GM10847 (cell line): ENCODE measurements around the gene NSMCE1.

Experiments used
- POLR2A ChIP-seq: IDR thresholded peaks from 2 replicates; pipeline ENCODE4 v1.6.1; 2011; ENCODE audit not compliant: insufficient read length; ENCODE audit errors: extremely low read depth

Gene NSMCE1

GRCh38 chr16:27203507-27204311, 64.9 kb downstream of the NSMCE1 start, which contains the start of gene KDM8:
Gene KDM8 (plus strand): TSS chr16:27203526. CDS start chr16:27210124, 6,598 bp downstream.
- peak; percentile 71 for TF ChIP-seq POLR2A

GRCh38 chr16:27202923-27203506, 65.6 kb downstream of the NSMCE1 start:
- no peak for TF ChIP-seq POLR2A

DNA sequence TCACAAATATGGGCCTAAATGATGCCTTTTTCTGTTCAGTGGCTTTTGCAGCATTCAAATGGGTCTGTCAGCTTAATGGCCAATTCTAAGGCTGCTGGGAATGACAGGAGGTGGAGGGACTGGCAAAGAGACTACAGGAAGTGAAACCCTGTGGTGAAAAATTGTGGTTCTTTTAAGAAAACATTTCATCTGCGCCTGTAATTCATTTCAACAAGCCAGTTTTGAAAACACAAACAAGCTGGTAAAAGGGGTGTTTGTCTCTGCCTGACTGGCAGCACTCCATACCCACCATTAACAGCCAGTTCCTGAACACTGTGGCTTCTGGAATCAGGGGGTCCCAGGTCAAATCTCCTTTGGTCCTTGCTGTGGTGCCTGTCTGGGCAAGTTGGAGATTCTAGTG, 68.8 kb downstream of the NSMCE1 start:
- no peak for TF ChIP-seq POLR2A

GRCh38 chr16:27199235-27199586, 69.4 kb downstream of the NSMCE1 start:
- TF ChIP-seq POLR2A = no peak

- no peak for TF ChIP-seq POLR2A
Measured at GRCh38 chr16:27198451-27199234, 69.9 kb downstream of the NSMCE1 start.

DNA sequence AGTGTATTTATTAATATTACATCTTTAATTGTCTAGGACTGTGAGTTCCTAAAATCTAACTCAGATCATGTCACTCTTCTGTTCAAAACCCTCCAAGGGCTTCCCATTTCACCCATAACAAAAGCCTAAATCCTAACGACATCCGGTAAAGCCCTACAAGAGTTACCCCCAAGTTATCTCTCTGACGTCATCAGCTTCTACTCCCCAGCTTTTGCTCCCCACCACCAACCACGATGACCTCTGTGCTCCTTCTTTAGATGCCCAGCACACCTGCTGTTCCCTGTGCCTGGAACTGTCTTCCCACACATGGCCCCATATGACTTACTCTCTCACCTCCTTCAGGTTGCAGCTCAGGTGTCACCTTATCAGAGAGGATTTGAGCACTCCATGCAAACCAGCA, 71.6 kb downstream of the NSMCE1 start:
- TF ChIP-seq POLR2A = no peak

DNA sequence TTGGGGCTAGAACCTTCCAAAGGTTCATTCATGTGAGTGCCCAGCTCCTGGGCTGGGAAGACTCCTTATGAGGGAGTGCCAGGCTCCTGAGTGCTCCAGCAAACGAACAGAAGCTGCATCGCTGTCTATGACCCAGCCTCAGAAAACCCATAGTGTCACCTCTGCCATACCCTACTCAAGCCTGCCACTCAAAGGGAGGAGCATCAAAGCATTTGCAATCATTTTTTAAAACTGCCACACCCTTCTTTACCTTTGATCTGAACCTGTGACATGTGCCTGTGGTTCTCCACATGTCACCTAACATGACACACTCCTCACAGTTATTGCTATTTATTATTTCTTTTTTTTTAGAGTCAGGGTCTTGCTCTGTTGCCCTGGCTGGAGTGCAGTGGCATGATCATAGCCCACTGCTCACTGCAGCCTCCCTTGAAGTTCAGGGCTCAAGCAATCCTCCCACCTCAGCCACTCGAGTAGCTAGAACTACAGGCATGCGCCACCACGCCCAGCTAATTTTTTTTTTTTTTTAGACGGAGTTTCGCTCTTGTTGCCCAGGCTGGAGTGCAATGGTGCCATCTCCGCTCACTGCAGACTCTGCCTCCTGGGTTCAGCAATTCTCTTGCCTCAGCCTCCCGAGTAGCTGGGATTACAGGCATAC, 72.5 kb downstream of the NSMCE1 start:
- TF ChIP-seq POLR2A = no peak

DNA sequence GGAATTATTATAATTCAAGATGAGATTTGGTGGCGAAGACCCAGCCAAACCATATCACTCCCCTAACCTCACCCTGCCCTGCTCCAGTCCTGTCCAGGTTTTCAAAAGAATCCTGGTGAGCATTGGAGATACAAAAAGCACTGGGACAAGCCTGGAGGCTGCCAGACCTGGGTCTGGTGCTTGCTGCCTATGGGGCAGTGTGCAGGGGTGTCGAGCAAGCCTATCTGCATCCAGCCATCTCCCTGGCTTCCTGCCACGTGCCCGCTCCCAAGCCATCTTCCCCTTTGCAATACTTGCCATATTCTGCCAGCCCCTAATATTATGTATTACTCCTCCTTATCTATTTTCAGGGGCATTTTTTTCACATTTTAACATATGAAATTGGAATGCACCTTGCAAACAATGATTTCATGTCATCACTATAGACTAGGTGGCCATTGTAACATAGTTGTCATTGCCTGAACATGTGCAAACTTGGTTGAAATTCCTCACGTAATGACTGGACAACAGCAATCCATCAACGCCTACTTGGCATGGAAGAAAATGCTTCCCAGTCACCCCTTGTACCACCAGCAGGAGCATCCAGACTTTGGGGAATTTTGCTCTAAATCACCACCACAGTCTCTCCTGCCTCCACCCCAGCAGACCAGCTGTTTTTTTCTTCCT, 73.4 kb downstream of the NSMCE1 start:
- TF ChIP-seq POLR2A = no peak

DNA sequence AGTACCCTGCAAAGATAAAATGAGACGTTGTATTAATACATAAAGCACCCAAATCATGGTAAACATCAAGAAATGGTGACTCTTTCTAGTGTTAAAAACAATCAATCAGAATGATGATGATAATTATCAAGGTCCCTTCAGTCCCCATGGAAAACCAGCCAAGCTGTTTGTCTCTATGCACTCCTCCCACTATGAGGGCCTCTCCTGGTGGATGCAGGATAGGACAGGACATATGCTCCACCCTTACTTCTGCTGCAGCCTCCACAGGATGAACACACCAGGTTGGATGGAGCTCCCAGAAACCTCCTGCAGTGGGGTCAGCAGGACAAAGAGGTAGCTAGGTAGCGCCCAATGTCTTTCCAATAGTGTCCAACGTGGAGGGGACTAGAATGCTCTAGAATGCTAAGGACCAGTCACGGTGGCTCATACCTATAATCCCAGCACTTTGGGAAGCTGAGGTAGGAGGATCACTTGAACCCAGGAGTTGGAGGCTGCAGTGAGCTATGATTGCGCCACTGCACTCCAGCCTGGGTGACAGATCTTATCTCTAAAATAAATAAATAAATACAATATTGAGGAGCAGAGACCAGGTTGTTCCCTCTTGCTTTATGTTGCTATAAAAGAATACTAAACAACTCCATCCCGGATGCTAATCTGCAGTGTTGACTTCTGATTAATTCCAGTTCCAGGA, 75.1 kb downstream of the NSMCE1 start:
- TF ChIP-seq POLR2A = no peak

DNA sequence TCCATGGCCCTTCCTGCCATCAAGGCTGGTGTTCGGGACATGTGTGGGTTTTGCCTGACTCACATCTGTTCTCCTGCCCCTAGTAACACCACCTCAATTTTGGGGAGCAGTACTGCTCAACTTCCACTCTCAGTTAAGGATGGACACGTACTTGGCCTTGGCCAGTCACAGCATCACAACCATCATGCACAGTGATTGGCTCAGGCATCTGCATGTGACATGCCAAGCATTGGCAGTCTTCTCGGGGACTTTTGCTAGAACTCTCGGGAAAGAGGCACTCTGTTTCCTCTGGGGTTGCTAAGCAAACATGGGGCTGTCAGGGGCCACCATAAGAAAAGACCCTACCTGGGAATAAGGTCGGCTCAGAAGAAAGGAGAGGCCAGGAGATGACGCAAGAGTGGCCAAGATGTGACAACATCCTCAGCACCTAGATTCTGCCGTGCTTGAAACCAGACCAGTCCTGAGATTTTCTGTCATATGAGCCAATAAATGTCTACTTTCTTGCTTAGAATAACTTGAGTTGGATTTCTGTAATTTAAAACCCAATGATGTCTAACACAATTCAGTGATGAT, 77.1 kb downstream of the NSMCE1 start:
- no peak for TF ChIP-seq POLR2A

DNA sequence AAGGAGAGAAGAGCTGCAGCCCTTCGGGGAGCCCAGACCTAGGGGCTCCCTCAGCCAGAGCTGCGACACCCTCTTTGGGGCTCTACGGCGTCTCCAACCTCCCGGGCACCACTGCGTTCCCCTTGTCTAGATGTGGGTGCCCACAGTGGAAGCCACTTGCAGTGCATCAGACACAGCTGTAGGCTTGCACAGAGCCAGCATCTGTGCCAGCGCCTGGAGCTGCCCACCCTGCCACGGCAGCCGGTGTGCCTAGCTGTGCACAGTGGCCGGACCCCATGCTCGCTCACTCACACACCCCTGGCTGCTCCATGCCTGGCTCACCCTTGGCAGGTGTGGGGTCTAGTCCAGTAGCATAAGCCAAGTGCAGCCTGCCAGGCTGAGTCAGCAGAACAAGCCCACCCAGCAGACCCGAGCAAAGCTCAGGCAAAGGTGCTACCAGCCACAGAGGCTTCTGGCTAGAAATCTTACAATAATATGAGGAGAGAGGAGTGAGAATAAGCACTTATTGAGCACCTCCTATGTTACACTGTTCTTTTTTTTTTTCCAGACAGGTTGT, 78.2 kb downstream of the NSMCE1 start:
- no peak for TF ChIP-seq POLR2A

- TF ChIP-seq POLR2A = no peak
Measured at GRCh38 chr16:27189335-27189972, 79.1 kb downstream of the NSMCE1 start.

GRCh38 chr16:27188633-27189032, 79.9 kb downstream of the NSMCE1 start:
- TF ChIP-seq POLR2A = no peak
